Islet precursor cell (in vitro differentiated cells): ENCODE results near the gene NIPBL.
"Not testable (repeated sequence)": the region's sequence is repeated elsewhere in the genome, so short reads cannot be mapped to it uniquely, and the experiment has no call there.

Experiments used
- DNase-seq: peaks from one replicate; pipeline ENCODE4 v3.0.0-alpha.2; 2018

NIPBL gene

DNA sequence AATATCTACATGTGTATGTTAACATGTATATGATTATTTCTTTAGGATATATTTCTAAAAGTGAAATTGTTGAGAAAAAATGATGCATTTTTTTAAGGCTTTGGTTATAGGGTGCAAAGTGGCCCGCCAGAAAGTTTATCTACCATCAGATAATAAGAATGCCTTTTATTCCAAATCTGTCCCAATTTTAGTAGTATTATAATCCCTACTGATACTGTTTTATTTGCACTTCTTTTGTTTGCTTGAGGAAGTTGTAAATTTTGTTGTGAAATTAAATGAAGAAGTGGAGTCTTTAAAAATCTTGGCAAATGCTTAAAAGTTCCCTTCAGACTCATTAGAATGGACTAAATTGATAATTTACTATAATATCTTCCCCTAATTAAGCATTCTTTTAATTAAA lies 73.0 kb downstream of the NIPBL start:
- no peak for DNase-seq

DNA sequence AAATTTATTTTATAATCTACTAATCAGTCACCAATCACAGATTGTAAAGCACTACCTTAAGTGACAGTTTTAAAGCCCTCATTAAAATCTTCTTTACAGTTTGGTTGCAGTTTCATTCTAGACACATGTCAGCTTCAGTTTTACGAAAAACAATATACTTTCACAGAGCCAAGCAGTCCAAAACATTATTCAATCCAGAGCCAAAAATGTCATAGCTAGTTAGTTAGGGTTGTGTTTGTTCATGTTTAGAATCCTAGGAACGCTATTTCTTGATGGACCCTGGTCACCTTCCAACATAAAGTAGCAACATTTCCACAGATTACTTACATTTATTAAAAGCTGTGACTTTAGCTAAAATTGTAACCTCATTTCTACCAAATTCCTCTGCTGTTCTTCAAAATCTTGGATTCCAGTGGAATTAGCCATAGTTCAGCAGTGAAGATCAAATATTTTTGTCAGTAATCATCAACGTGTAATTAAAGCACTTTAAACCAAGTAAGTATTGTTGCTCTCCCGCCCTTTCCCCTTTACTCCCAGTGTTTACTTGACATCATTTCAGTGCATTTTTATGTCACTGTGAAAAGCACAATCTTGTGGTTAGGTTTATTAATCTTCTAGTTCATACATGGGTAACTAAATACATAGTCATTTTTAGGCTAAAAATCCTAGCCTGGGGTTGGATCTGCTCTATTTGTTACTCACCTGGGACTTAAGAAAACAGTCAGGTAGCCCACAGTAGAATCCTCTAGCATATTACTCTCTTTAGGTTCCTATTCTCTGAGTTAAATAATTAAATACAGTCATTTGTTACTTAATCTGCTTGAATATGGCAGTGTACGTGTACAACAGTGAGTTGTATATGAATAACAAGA lies 74.3 kb downstream of the NIPBL start:
- DNase-seq: no peak

DNA sequence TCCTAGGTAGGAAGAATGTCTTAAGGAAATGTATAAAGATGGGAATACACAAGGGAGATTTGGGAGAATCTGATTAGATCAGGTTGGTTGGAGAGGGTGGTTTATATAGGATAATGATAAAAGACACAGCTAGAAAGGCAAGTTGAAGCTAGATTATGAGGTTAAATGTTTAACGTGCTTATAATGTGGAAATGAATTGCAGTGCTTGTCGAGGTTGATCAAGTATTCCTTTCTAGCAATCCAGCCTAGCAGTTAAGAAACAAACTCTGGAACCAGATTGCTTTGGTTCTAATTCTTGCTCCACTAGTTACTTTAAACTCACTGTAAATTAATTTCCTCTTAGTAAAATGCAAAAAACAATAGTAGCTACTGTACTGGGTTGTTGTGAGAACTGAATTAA lies 76.5 kb downstream of the NIPBL start:
- no peak for DNase-seq

DNA sequence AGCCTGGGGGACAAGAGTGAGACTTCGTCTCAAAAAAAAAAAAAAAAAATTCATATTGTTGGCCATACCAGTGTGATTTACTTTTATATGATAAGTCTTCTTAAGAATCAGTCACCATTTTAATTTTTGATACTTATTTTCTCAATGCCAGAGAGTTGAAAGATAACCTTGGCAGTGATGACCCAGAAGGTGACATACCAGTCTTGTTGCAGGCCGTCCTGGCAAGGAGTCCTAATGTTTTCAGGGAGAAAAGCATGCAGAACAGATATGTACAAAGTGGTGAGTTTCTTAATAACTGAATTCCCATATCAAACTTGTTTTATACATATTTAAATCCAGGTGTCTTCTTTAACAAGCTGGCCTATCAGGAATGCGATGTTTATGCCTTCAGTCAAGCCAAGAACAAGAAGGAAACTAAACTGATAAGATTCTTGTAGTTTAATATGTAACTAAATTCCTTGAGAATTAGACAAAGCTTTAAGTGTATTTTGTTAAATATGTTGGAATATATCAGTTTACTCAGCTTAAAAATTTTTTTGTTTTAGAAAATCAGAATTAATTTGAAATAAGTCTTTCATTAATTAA lies 81.5 kb downstream of the NIPBL start:
- DNase-seq: no peak

DNA sequence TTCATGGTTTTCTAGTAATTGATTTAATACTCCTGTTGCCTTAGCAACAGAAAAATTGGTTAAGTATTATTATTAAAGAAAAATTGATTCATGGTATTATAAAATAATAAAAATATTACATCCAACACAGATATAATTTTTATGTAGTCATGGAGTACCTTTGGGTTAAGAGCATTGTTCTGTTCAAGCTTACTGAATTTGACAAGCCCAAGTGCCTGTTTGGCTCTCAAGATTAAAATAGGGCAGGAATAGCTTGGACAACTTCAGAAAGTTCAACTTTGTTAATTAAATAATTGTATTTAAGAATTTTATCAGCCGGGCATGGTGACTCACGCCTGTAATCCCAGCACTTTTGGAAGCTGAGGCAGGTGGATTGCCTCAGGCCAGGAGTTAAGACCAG lies 82.0 kb downstream of the NIPBL start:
- no peak for DNase-seq

DNA sequence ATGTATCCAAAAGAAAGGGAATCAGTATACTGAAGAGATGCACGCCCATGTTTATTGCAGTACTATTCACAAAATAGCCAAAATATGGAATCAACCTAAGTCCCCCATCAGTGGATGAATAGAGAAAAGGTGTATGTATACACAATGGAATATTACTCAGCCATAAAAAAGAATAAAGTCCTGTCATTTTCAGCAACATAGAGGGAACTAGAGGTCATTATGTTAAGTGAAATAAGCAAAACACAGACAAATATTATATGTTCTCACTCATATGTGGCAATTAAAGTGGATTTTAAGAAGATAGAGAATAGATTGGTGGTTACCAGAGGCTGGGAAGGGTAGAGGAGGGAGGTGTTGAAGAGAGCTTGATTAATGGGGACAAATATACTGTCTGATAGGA lies 88.6 kb downstream of the NIPBL start:
- DNase-seq: no peak

DNA sequence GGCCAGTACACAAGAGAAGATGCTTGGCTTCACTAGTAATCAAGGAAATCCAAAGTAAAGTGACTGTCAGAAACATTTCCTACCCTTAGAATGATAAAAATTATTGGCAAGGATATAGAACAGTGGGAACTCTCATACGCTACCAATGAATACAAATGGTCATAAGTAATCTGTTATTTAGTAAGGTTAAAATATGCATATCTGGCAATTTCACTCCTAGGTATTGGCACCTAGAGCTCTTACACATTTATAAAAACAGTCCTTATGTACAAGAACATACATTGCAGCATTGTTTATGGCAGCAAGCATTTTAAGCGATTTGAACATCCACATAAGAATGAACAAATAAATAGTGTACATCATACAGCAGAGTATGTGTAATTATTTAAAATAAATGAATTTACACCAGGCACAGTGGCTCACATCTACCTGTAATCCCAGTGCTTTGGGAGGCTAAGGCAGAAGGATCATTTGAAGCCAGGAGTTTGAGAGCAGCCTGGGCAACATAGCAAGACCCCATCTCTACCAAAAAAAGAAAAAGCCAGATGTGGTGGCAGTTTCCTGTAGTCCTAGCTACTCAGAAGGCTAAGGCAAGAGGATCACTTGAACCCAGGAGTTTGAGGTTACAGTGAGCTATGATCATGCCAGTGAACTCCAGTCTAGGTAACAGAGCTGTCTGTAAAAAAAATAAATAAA lies 93.3 kb downstream of the NIPBL start:
- no peak for DNase-seq

DNA sequence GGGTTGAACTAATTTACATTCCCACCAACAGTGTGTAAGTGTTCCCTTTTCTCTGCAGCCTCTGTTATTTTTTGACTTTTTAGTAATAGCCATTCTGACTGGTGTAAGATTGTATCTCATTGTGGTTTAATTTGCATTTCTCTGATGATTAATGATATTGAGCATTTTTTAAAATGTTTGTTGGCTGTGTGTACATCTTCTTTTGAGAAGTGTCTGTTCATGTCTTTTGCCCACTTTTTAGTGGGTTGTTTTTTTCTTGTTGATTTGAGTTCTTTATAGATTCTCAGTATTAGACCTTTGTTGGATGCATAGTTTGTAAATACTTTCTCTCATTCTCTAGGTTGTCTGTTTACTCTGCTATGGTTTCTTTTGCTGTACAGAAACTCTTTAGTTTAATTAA lies 101.6 kb downstream of the NIPBL start:
- DNase-seq: no peak

DNA sequence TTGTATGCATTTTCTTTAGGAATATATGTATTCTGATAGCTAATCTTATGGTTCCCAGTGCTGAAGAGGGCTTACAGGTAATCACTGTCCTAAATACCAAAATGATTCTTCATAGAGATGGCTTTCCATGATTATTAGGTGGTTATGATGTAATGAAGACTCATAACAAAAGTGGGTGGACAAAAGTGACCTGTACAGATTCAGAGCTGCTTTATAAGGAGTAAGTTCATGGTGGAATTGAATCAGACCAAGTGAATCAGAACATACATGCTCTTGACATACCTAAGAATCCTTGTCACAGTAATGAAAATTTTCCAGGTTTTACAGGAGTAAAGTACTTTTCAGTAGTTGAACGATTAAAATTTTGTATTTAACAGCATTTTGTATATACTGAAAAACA lies 105.6 kb downstream of the NIPBL start:
- no peak for DNase-seq

DNA sequence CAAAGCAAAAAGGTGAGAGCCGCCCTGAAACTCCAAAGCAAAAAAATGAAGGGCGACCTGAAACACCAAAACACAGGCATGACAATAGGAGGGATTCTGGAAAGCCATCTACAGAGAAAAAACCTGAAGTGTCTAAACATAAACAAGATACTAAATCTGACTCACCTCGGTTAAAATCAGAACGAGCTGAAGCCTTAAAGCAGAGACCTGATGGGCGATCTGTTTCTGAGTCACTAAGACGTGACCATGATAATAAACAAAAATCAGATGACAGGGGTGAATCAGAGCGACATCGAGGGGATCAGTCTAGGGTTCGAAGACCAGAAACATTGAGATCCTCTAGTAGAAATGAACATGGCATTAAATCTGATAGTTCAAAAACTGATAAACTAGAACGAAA lies 108.8 kb downstream of the NIPBL start:
- no peak for DNase-seq

DNA sequence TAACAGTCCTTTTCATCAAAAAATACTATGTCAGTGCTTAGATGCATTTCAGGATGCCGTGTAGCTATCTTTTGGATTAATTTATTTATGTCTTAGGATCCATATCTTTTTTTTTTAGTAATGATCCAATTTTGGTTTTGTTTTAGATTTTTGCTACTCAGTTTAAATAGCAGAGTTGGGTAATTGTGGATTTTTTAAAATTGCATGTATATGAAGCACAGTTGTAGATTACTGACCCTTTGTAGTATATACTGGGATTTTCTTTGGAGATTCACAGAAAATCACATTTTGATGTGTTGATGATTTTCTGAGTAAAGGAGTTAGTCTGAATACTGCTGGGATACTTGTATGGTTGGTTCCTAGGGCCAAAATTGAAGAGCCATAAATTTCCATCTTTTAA lies 111.8 kb downstream of the NIPBL start:
- DNase-seq: no peak

DNA sequence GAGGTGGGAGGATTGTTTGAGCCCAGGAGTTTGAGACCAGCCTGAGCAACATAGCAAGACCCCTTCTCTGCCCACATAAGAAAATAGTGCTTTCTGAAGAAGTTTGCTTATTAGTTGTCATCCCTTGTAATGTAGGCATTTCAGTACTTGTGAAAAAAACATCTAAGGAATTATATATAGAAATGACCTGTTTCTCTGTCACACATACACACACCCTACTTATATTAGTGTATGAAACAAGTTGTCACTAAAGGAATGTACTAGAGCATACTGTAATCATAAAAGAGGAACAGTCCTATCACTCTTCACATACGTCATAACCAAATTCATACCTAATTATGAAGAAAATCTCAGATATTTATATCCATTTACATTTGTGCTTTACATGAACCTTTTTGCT lies 122.0 kb downstream of the NIPBL start:
- no peak for DNase-seq

DNA sequence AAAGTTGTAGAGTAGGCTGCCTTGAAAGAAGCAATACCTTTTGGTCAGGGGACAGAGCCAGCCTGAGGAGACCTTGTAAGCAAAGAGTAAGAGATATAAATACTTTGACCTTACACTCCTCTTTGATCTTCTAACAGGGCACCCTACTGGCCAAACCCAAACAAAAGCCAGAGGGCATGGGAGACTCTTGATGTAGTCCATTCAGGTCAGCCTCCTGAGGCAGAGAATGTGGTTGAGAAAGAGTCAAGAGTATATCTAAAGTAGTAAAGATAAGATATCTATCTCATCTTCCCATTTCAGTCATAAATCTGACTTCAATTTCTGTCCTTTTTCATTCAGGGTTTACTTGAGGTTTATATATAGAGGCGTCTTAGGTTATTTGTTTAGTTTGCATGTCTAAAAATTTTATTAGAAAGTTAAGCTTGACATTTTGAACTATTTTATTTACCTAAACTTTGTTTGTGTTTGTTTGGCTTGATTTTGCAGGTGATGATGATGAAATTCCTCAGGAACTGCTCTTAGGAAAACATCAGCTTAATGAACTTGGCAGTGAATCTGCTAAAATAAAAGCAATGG lies 125.7 kb downstream of the NIPBL start:
- DNase-seq: peak; percentile 84

DNA sequence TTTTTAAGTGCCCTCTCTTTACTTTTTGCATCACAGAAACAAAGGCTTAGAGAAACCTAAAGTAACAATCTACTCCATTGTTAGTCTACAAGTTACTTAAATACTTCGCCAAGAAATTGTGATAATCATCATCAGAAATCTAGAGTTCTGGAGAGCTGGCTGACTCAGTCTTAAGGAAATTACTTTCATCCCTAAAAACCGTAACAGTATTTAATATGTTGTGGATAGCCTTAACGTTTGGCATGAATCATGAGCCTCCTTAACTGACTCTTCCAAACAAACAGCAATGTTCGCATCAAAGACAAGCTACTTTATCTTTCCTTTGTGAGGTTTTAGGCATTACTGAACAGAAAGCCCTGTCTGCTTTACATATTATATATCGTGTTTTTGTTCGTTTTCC lies 128.7 kb downstream of the NIPBL start:
- DNase-seq: no peak

DNA sequence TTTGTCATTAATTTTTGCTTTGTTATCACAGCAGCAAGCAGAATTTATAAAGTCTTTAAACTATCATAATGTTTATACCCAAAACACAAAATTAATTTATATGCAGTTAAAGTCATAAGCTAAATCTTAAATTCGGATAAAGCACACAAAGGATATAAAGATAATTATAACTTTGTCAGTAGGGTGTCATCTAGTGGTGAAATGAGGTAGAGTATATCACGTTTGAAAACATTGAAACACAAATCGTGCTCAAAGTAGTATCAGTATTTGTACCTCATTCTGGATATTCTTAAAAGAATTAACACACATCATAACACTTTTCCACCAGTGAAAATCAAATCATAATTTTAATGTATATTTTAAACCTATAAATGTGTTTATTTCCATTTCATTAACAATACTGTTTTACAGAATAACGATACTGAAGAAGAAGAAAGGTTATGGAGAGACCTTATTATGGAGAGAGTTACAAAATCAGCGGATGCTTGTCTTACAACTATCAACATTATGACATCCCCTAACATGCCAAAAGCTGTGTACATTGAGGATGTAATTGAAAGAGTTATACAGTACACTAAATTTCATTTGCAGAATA lies 129.5 kb downstream of the NIPBL start:
- no peak for DNase-seq

DNA sequence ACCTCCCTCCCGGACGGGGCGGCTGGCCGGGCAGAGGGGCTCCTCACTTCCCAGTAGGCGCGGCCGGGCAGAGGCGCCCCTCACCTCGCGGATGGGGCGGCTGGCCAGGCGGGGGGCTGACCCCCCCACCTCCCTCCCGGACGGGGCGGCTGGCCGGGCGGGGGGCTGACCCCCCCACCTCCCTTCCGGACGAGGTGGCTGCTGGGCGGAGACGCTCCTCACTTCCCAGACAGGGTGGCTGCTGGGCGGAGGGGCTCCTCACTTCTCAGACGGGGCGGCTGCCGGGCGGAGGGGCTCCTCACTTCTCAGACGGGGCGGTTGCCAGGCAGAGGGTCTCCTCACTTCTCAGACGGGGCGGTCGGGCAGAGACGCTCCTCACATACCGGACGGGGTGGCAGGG lies 136.6 kb downstream of the NIPBL start:
- DNase-seq: not testable (repeated sequence)

DNA sequence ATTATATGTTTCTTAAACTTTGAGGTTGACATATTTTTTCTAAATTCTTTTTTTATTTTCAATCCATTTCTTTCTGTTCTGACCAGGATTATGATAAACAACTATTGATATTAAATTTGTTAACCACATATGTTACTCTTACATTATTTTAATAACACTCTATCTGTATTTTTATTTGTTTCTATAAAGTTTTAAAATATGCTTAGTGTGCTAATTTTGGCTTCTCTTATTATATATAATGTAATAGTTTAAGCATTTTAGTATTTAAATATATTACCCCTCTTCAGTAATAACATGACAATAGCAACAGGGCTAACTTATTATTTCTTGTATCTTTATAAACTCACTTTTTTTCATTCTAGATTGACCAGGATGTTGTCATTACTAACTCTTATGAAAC lies 137.8 kb downstream of the NIPBL start:
- DNase-seq: no peak

DNA sequence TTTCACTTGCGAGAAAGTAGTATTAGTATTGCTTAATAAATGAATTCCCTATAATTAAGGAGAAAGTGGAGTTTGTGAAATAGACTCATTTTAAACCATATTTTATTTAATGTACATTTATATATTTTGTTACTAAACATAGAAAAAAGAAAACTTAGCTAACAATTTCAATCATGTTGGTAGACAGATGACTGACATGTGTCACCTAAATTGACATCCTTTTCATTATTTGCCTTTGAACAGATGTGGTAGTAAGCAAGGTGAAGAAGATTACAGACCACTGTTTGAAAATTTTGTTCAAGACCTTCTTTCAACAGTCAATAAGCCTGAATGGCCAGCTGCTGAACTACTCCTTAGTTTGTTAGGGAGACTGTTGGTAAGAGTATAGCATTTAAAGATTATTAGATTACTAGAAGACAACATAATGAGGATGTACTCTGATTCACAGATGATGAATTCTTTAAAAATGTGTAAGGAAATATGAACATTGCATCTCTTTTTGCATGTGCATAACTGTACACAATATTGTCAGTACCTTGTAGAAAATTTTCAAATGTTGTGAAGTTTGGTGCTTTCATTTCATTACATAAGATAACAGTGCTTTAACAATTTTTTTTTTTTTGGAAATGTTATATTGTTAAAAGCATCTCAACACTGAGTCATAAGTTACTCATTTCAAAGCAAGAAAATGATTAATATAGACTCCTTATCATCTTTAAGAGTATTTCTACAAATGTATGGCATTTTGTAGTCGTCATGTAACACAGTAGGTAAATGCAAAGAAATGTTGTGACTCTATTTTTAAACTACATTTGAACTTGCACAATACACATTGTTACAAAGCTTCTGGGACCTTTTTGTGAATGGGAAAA lies 139.5 kb downstream of the NIPBL start:
- no peak for DNase-seq

DNA sequence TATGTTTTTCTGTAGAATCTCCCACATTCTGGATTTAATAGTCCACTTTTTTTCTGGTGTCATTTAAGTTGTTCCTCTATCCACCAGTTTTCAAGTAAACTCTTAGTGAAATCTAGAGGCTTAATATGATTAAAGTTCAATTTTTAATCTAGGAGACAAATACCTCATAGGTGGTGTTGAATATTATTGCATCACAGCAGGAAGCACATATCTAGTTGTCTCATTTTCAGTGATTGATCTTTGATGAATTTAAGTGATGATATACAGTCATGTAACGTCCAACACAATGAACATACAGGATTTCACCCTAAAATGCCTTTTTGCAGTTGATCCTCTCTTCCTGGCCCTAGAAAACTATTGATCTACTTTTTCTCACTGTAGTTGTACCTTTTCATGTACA lies 152.3 kb downstream of the NIPBL start:
- no peak for DNase-seq

DNA sequence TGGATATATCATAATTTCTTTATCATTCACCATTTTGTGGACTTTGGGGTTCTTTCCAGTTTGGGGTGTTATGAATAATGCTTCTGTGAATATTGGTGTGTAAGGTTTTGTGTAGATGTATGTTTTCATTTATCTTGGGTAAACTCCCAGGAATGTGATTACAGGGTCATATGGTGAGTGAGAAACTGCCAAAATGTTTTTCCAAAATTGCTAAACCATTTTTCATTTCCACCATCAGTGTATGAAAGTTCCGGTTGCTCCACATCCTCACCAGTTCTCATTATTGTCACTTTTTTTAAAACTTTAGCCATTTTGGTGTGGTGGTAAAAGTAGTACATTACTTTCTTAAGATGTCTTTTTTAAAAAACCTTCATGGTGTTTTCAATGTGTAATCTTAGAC lies 152.9 kb downstream of the NIPBL start:
- DNase-seq: no peak

DNA sequence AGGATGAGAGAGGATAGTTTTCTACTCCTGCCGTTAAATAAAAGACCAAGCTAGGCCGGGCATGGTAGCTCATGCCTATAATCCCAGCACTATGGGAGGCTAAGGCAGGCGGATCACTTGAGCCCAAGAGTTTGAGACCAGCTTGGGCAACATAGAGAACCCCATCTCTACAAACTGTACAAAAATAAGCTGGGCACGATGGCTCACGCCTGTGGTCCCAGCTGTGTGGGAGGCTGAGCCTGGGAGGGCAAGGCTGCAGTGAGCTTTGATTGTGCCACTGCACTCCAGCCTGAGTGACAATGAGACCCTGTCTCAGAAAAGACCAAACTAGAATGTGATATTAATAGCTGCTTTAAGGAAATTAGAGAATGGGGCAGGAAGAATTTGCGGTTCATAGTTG lies 158.4 kb downstream of the NIPBL start:
- no peak for DNase-seq

DNA sequence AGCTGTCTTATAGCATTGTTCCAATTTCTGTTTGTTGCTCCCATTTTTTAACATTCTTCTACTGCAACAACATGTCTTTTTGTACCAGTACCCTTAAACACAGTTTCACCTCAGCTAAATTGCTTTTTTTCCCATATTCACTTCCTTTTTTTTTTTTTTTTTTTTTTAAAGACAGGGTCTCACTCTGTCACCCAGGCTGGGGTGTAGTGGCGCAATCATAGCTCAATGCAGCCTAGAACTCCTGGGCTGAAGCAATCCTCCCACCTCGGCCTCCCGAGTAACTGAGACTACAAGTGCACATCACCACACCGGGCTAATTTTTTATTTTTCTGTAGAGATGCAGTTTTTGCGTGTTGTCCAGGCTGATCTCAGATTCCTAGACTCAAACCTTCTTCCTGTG lies 161.3 kb downstream of the NIPBL start:
- DNase-seq: no peak
